Islet of Langerhans (tissue), 1 donor: Measurements from ENCODE around the gene STPG1.

Experiments used
- FAIRE-seq: peaks from one replicate; lab custom pipeline; 2011; peaks lifted over from hg19 to GRCh38; lab: Jason Lieb, UNC

Gene STPG1

DNA sequence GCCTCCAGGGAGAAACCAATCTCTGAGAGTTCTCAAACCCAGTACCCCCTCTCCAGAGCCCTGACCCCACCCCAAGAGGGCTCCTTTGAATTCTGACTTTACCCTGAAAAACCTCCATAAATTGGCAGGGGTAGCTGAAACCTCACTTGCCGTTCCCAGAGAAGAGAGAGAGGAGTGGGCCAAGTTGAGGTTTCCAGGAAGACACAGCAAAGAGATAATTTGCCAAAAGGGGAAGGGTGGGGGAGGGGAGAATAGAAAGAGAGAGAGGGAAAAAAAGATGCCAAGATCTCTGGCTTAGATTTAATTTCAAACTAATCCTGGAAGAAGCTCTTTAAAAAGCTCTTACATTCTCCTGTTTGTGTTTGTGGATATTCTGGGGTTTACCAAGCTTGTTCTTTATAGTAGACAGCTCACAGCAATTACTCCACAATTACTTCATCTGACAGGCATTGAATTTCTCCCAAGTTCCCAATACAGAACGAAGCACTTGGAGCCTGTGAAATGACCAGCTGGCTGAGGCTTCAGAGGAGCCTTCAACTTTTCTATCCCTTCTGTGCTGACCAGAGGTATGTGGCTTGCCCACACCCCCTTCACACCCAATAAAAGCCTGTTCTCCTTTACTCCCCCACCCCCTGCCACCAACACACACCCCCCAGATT lies 95.5 kb downstream of the STPG1 start:
- FAIRE-seq = no peak

DNA sequence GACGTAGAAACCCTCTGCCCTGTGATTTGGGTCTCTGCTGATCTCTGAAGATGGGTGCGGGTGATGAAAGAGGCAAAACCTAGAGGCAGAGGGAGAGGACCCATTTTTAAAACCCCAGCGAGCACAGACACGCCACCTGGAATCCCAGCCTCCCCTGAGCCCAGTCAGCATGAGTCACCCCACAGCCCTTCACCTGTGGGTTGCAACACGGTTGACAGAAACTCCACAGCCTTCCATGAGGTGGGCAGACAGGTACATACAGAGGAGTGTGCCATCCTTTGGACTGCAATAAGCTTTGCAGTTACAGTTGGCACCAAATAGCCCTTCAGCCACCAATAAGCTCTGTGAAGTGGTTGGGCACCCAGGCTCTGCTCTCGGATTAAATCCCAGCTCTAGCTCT lies 96.5 kb downstream of the STPG1 start:
- no peak for FAIRE-seq

DNA sequence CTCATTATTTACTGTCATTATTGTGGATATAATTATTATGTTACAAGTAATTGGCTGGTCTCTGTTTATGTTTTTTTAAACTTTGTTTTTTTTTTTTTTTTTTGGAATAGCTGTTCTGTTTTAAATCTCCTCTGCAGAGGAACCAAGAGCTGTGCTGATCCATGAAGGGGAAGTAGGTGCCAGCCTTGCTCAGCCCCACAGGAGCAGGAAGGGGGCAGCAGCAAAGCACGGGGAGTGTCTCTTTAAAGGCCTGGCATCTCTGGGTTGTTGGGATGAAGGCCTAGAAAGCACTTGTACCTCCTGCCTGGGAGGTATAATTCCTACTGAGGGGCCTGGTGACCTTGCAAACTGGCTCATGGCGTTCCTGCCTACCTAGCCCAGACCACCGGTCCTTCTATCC lies 96.9 kb downstream of the STPG1 start:
- no peak for FAIRE-seq

DNA sequence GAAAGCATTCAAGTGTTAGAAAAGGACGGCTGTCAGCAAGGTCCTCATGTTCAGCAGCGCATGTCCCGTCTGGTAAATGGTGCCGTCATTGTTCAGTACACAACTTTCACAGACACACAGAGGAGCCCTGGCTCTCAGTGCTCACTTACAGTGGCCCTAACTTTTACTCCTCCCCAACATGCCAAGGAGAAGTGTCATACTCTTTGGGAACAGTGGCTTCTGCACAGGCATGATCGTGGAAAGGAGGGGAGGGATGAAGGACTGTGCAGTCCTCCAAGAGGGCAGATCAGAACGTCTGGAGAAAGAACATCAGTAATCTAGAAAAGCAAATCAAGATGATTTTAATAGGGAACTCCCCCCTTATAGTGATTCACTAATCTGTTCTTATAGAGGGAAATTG lies 98.2 kb downstream of the STPG1 start:
- FAIRE-seq = no peak

DNA sequence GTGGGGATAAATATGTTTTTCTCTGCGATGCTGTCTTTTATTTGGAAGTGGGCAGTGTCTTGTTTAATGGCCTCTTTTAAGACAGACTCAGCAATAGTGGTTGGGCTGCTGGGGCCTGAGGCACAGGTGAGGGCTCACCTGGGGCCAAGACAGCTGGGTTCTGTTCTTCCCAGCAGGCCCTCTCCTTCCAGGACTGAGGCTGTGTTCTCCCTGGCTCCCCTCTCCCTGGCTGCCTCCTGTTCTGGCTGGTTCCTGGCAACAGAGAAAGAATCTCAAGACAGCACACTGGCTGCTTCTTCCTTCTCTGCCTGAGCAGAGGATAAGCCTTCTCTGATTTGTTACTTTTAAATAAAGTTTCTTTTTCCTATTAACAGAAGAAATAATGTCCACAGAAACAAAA lies 101.8 kb downstream of the STPG1 start:
- FAIRE-seq = no peak

DNA sequence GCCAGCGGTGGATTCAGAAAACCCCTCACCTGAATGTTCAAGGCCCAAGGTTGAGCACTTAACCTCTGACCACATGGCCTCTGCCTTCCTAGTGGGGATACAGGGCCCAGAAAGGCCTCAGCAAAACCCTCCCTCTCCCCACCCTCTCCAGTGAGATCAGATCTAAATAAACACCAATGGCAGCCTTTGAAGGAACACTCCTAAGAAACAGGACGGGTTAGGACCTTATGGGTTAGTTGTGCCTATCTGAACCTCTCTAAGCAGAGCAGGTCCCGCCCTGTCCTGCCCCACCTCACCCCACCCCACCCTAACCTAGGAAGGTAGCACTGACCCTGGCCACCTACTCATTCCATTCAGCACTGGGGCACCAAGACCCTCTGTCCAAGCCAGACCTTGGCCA lies 102.3 kb downstream of the STPG1 start:
- FAIRE-seq = no peak

DNA sequence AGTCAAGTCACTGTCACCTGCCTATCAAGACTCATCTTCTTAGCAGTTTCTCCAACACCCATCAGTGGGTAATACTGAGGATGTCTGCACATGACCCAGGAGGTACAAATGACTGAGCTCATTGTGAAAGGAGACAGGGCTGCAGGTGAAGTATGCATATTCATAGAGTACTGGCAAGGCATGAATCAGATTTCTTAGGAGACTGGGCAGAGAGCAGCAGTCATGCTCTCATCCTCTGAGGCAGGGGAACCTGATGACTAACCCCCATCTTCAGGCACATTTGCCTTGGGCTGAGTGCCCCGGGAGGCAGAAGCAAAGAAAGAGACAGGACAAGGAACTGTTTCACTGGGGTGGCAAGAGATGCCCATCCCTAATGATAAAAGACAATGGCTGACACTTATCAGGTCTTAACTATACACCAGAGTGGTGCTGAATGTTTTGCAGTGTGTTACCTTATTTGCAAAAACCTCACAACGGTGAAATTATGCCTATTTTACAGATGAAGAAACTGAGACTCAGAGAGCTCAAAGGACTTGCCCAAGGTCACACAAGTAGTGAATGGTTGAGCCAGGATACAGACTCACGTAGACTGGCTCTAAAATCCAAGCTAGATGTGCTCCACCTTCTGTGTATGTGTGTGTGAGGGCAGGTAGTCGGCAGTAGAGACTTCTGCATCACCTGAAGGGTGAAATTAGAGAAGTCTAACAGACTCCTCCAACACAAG lies 103.7 kb downstream of the STPG1 start:
- FAIRE-seq = no peak

DNA sequence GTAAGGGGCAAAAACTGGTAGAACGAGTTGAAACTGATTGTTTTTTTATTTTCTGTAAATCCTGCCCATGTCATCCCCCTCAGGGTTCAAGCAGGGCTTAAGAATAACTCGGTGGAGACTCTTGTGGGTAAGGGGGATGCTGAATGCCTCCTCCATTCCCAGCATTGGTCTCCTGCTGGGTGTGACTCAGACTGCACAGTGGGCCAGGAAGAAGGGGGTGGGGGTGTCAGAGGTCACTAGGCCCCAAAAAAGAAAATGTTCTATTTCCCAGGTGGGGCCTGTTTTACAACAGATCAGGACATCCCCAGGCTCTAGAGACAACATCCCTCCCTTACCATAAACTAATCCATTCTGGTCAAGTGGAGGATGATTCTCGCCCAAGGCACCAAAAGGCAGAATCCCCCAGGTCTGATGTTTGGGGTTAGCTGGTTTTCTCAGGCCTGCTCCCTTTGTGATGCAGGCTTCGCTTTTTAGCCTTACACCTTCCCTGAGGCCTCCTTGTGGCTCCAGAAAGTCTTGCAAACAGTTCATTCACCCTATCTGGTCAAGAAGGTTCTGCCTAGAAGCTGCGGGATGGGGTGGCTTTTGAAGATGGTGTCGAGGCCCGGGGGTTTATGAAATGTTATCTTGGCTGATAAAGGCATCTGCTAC lies 105.1 kb downstream of the STPG1 start:
- FAIRE-seq = no peak
